ENCODE data around the gene UBTD2. TPM values are rescaled to one million over a fixed set of nuclear protein-coding genes. Genes with fewer than 3 reads are reported as not detected.

UBTD2 gene
- polyA plus RNA-seq, 1 donor from 2014 or later = 89.9 TPM

- Histone ChIP-seq H3K36me3 (ENCODE audit: insufficient read depth, low read length) (no peaks in the 10 kb centered on the region), H3K27me3 (ENCODE audit: insufficient read depth, low read depth, low read length) (no peaks in the 10 kb centered on the region), H3F3A (ENCODE audit: insufficient read depth, low read length, poor library complexity, severe bottlenecking) (no peaks in the 10 kb centered on the region), H3K27ac (ENCODE audit: low read length) (no peak overlapping the region), H3K79me2 (replicated peaks; ENCODE audit: insufficient read depth, low read length) (no peaks in the 10 kb centered on the region), H3K9ac (ENCODE audit: low read length) (no peak overlapping the region), H3K4me3 (ENCODE audit: low read length) (no peak overlapping the region), H3K9me2 (ENCODE audit: insufficient read depth, low read length) (no peaks in the 10 kb centered on the region), H2AFZ (ENCODE audit: low read depth, low read length) (no peak overlapping the region), H3K4me2 (ENCODE audit: low read length) (no peak overlapping the region), H4K20me1 (ENCODE audit: insufficient read depth) (no peaks in the 10 kb centered on the region), H3K9me3 (ENCODE audit: low read length) (no peaks in the 10 kb centered on the region)
- TF ChIP-seq SMC3 (conservative IDR thresholded peaks at IDR 0.05; ENCODE audit: poor library complexity) (no peak), REST (IDR thresholded peaks at IDR 0.05; ENCODE audit: borderline replicate concordance) (no peak), RAD21 (conservative IDR thresholded peaks at IDR 0.05) (no peak), TAF1 (IDR thresholded peaks at IDR 0.05; ENCODE audit: low read depth) (no peak), POLR2AphosphoS5 (IDR thresholded peaks at IDR 0.05) (no peak), EZH2 (IDR thresholded peaks at IDR 0.05; ENCODE audit: borderline replicate concordance, insufficient read depth, low read length, poor library complexity, severe bottlenecking) (no peak), EP300 (conservative IDR thresholded peaks at IDR 0.05; ENCODE audit: poor library complexity, severe bottlenecking) (no peak), CTCF (IDR thresholded peaks at IDR 0.05; ENCODE audit: poor library complexity, severe bottlenecking) (no peak), MXI1 (conservative IDR thresholded peaks at IDR 0.05; ENCODE audit: poor library complexity, severe bottlenecking) (no peak)
Observed at GRCh38 chr5:172166030-172166826, 117.3 kb downstream of the UBTD2 start.

GRCh38 chr5:172165465-172165864, 118.1 kb downstream of the UBTD2 start:
- TF ChIP-seq CTCF (IDR thresholded peaks at IDR 0.05; ENCODE audit: poor library complexity, severe bottlenecking) (no peak), SMC3 (conservative IDR thresholded peaks at IDR 0.05; ENCODE audit: poor library complexity) (no peak), MXI1 (conservative IDR thresholded peaks at IDR 0.05; ENCODE audit: poor library complexity, severe bottlenecking) (no peak), EZH2 (IDR thresholded peaks at IDR 0.05; ENCODE audit: borderline replicate concordance, insufficient read depth, low read length, poor library complexity, severe bottlenecking) (no peak), POLR2AphosphoS5 (IDR thresholded peaks at IDR 0.05) (no peak), EP300 (conservative IDR thresholded peaks at IDR 0.05; ENCODE audit: poor library complexity, severe bottlenecking) (no peak), REST (IDR thresholded peaks at IDR 0.05; ENCODE audit: borderline replicate concordance) (no peak), RAD21 (conservative IDR thresholded peaks at IDR 0.05) (no peak), TAF1 (IDR thresholded peaks at IDR 0.05; ENCODE audit: low read depth) (no peak)
- Histone ChIP-seq H3K9ac (ENCODE audit: low read length) (no peak overlapping the region), H3K4me2 (ENCODE audit: low read length) (no peak overlapping the region), H3F3A (ENCODE audit: insufficient read depth, low read length, poor library complexity, severe bottlenecking) (no peaks in the 10 kb centered on the region), H3K9me3 (ENCODE audit: low read length) (no peaks in the 10 kb centered on the region), H3K27ac (ENCODE audit: low read length) (no peak overlapping the region), H3K27me3 (ENCODE audit: insufficient read depth, low read depth, low read length) (no peaks in the 10 kb centered on the region), H3K4me3 (ENCODE audit: low read length) (no peak overlapping the region), H3K79me2 (replicated peaks; ENCODE audit: insufficient read depth, low read length) (no peaks in the 10 kb centered on the region), H4K20me1 (ENCODE audit: insufficient read depth) (no peaks in the 10 kb centered on the region), H2AFZ (ENCODE audit: low read depth, low read length) (no peak overlapping the region), H3K9me2 (ENCODE audit: insufficient read depth, low read length) (no peaks in the 10 kb centered on the region), H3K36me3 (ENCODE audit: insufficient read depth, low read length) (no peaks in the 10 kb centered on the region)
